Measurements from ENCODE around the gene RGPD4.
"Not testable (repeated sequence)": the region's sequence is repeated elsewhere in the genome, so short reads cannot be mapped to it uniquely, and the experiment has no call there.

DNA sequence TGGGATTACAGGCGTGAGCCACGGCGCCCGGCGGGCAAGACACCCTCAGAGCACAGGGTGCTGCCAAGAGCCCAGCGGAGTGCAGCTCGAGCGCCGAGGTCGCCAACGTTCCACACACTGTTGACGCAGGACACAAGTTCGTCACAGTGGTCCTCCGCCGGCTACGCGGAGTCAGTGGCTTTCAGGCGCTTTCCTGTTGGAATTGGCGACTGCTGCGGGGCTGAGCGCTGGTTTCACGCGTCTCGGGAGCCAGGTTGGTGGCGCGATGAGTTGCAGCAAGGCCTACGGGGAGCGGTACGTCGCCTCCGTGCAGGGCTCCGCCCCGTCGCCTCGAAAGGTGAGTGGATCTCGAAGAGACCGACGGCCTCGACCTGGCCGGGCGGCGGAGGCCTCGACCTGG lies at the start of gene RGPD4:
- TF ChIP-seq CTCF, POLR2AphosphoS5 (IDR thresholded peaks at IDR 0.05): not testable (repeated sequence)

Measured in gastroesophageal sphincter (tissue), 3 donors.